Measurements from ENCODE around the gene HIBADH.

Gene HIBADH

GRCh38 chr7:27662490-27663205, at the start of gene HIBADH:
Gene HIBADH (minus strand): TSS chr7:27662883. CDS start chr7:27662788, 95 bp downstream.
- ChIA-PET CTCF (no interaction called here), POLR2A (interaction anchor here (0.8 to 1.7 kb wide), 7 partner anchors 8 to 478 kb away, joined by 3 to 8 read pairs (median 5); partner anchors contain the start of genes HOXA11 and TAX1BP1)
- peak; percentile 96 for DNase-seq (ENCODE audit: extremely low spot score)
- TF ChIP-seq PKNOX1 (IDR thresholded peaks at IDR 0.05), result peak; percentile 100
- no peak for TF ChIP-seq NFRKB (IDR thresholded peaks at IDR 0.05)
- no peak for TF ChIP-seq LEF1 (IDR thresholded peaks at IDR 0.05; ENCODE audit: borderline replicate concordance)
- no peak for TF ChIP-seq BHLHE40 (IDR thresholded peaks at IDR 0.05; ENCODE audit: borderline replicate concordance)
- TF ChIP-seq SP1 (IDR thresholded peaks at IDR 0.05), result no peak
- TF ChIP-seq ELF4 (IDR thresholded peaks at IDR 0.05), result no peak
- TF ChIP-seq FOXM1 (IDR thresholded peaks at IDR 0.05; ENCODE audit: borderline replicate concordance), result no peak
- TF ChIP-seq L3MBTL2 (conservative IDR thresholded peaks at IDR 0.05), result peak; percentile 58
- TF ChIP-seq TARDBP (IDR thresholded peaks at IDR 0.05), result peak; percentile 91
- TF ChIP-seq ZNF384 (IDR thresholded peaks at IDR 0.05), result no peak
- peak; percentile 93 for TF ChIP-seq FOXK2 (IDR thresholded peaks at IDR 0.05)
- TF ChIP-seq HDGF (IDR thresholded peaks at IDR 0.05; ENCODE audit: borderline replicate concordance), result no peak
- no peak for TF ChIP-seq SUZ12 (IDR thresholded peaks at IDR 0.05)
- TF ChIP-seq FOXA1 (IDR thresholded peaks at IDR 0.05), result peak; percentile 80
- TF ChIP-seq CTBP1 (IDR thresholded peaks at IDR 0.05; ENCODE audit: borderline replicate concordance), result no peak
- TF ChIP-seq ARNT (IDR thresholded peaks at IDR 0.05), result no peak

- POLR2A ChIA-PET, result no interaction called here
- CTCF ChIA-PET, result no interaction called here
- DNase-seq (ENCODE audit: extremely low spot score), result no peak
- no peak for TF ChIP-seq FOXA1 (IDR thresholded peaks at IDR 0.05)
- TF ChIP-seq TARDBP (IDR thresholded peaks at IDR 0.05), result no peak
- TF ChIP-seq NFRKB (IDR thresholded peaks at IDR 0.05), result no peak
- no peak for TF ChIP-seq ELF4 (IDR thresholded peaks at IDR 0.05)
- TF ChIP-seq PKNOX1 (IDR thresholded peaks at IDR 0.05), result no peak
- TF ChIP-seq FOXM1 (IDR thresholded peaks at IDR 0.05; ENCODE audit: borderline replicate concordance), result no peak
- TF ChIP-seq ARNT (IDR thresholded peaks at IDR 0.05), result no peak
- no peak for TF ChIP-seq L3MBTL2 (conservative IDR thresholded peaks at IDR 0.05)
- no peak for TF ChIP-seq LEF1 (IDR thresholded peaks at IDR 0.05; ENCODE audit: borderline replicate concordance)
- no peak for TF ChIP-seq HDGF (IDR thresholded peaks at IDR 0.05; ENCODE audit: borderline replicate concordance)
- no peak for TF ChIP-seq ZNF384 (IDR thresholded peaks at IDR 0.05)
- no peak for TF ChIP-seq CTBP1 (IDR thresholded peaks at IDR 0.05; ENCODE audit: borderline replicate concordance)
- no peak for TF ChIP-seq BHLHE40 (IDR thresholded peaks at IDR 0.05; ENCODE audit: borderline replicate concordance)
- no peak for TF ChIP-seq SUZ12 (IDR thresholded peaks at IDR 0.05)
- TF ChIP-seq FOXK2 (IDR thresholded peaks at IDR 0.05), result no peak
- no peak for TF ChIP-seq SP1 (IDR thresholded peaks at IDR 0.05)
These were observed 49.5 kb upstream of the HIBADH start for GRCh38 chr7:27712217-27712616.

GRCh38 chr7:27709137-27710075, 46.7 kb upstream of the HIBADH start:
- ChIA-PET CTCF (interaction anchor here (0.7 kb wide), 1 partner anchor 1917 kb away, joined by 3 read pairs; no protein-coding TSS in a partner anchor), POLR2A (no interaction called here)
- TF ChIP-seq FOXM1 (IDR thresholded peaks at IDR 0.05; ENCODE audit: borderline replicate concordance) (no peak), L3MBTL2 (conservative IDR thresholded peaks at IDR 0.05) (no peak), PKNOX1 (IDR thresholded peaks at IDR 0.05) (no peak), CTBP1 (IDR thresholded peaks at IDR 0.05; ENCODE audit: borderline replicate concordance) (no peak), HDGF (IDR thresholded peaks at IDR 0.05; ENCODE audit: borderline replicate concordance) (no peak), SUZ12 (IDR thresholded peaks at IDR 0.05) (no peak), SP1 (IDR thresholded peaks at IDR 0.05) (no peak), LEF1 (IDR thresholded peaks at IDR 0.05; ENCODE audit: borderline replicate concordance) (no peak), TARDBP (IDR thresholded peaks at IDR 0.05) (no peak), BHLHE40 (IDR thresholded peaks at IDR 0.05; ENCODE audit: borderline replicate concordance) (no peak), FOXA1 (IDR thresholded peaks at IDR 0.05) (no peak), ZNF384 (IDR thresholded peaks at IDR 0.05) (no peak), ARNT (IDR thresholded peaks at IDR 0.05) (no peak), NFRKB (IDR thresholded peaks at IDR 0.05) (no peak)
- no peak for DNase-seq (ENCODE audit: extremely low spot score)

GRCh38 chr7:27708485-27708884, 45.8 kb upstream of the HIBADH start:
- ChIA-PET CTCF (no interaction called here), POLR2A (no interaction called here)
- DNase-seq (ENCODE audit: extremely low spot score), result no peak
- no peak for TF ChIP-seq BHLHE40 (IDR thresholded peaks at IDR 0.05; ENCODE audit: borderline replicate concordance)
- no peak for TF ChIP-seq SP1 (IDR thresholded peaks at IDR 0.05)
- TF ChIP-seq ZNF384 (IDR thresholded peaks at IDR 0.05), result no peak
- no peak for TF ChIP-seq CTBP1 (IDR thresholded peaks at IDR 0.05; ENCODE audit: borderline replicate concordance)
- TF ChIP-seq FOXA1 (IDR thresholded peaks at IDR 0.05), result no peak
- TF ChIP-seq NFRKB (IDR thresholded peaks at IDR 0.05), result no peak
- TF ChIP-seq FOXM1 (IDR thresholded peaks at IDR 0.05; ENCODE audit: borderline replicate concordance), result no peak
- no peak for TF ChIP-seq ELF4 (IDR thresholded peaks at IDR 0.05)
- TF ChIP-seq TARDBP (IDR thresholded peaks at IDR 0.05), result no peak
- TF ChIP-seq FOXK2 (IDR thresholded peaks at IDR 0.05), result no peak
- no peak for TF ChIP-seq L3MBTL2 (conservative IDR thresholded peaks at IDR 0.05)
- TF ChIP-seq HDGF (IDR thresholded peaks at IDR 0.05; ENCODE audit: borderline replicate concordance), result no peak
- TF ChIP-seq ARNT (IDR thresholded peaks at IDR 0.05), result no peak

- ChIA-PET POLR2A (no interaction called here), CTCF (no interaction called here)
These were observed 42.5 kb upstream of the HIBADH start for GRCh38 chr7:27705200-27705594.

More at GRCh38 chr7:27705200-27705594, 42.5 kb upstream of the HIBADH start:
- TF ChIP-seq ZNF384 (IDR thresholded peaks at IDR 0.05), result no peak
- no peak for TF ChIP-seq HDGF (IDR thresholded peaks at IDR 0.05; ENCODE audit: borderline replicate concordance)
- no peak for TF ChIP-seq FOXK2 (IDR thresholded peaks at IDR 0.05)
- TF ChIP-seq BHLHE40 (IDR thresholded peaks at IDR 0.05; ENCODE audit: borderline replicate concordance), result no peak
- no peak for DNase-seq (ENCODE audit: extremely low spot score)
